Stimulated activated CD4-positive, alpha-beta T cell treated with anti-CD3 and anti-CD28 coated beads, Interleukin-1b, Interleukin-23, amount 100 ng/mL, for 48 hours (primary cell): ENCODE results near the gene RAG1.

Source experiments
- DNase-seq: peaks from one replicate; pipeline ENCODE4 v3.0.0-alpha.2; 2020

Gene RAG1

GRCh38 chr11:36591433-36591832 lies 23.6 kb downstream of the RAG1 start:
- no peak for DNase-seq

- DNase-seq = peak; percentile 30
Observed at GRCh38 chr11:36594316-36594989, 26.6 kb downstream of the RAG1 start, which contains the start of gene IFTAP. Gene IFTAP (plus strand): TSS chr11:36594502. CDS start chr11:36610104, 15,602 bp downstream.

- no peak for DNase-seq
Observed at GRCh38 chr11:36596880-36597279, 29.1 kb downstream of the RAG1 start.

- no peak for DNase-seq
Observed at GRCh38 chr11:36598051-36598450, 30.2 kb downstream of the RAG1 start, which contains the start of gene RAG2. Gene RAG2 (minus strand): TSS chr11:36598236. CDS start chr11:36594168, 4,068 bp downstream.

- no peak for DNase-seq
Observed at GRCh38 chr11:36600180-36600579, 32.4 kb downstream of the RAG1 start.

GRCh38 chr11:36601155-36601554 lies 33.3 kb downstream of the RAG1 start:
- DNase-seq = no peak

- no peak for DNase-seq
Observed at GRCh38 chr11:36602135-36602534, 34.3 kb downstream of the RAG1 start.

- DNase-seq = no peak
Observed at GRCh38 chr11:36605221-36606216, 37.7 kb downstream of the RAG1 start.

- no peak for DNase-seq
Observed at GRCh38 chr11:36608491-36609199, 40.8 kb downstream of the RAG1 start.

- DNase-seq = no peak
Observed at GRCh38 chr11:36609383-36609782, 41.6 kb downstream of the RAG1 start.

GRCh38 chr11:36615826-36616225 lies 48.0 kb downstream of the RAG1 start:
- no peak for DNase-seq

- DNase-seq = no peak
Observed at GRCh38 chr11:36617543-36618362, 49.9 kb downstream of the RAG1 start.

GRCh38 chr11:36618363-36619047 lies 50.7 kb downstream of the RAG1 start:
- DNase-seq = no peak

GRCh38 chr11:36619502-36619901 lies 51.7 kb downstream of the RAG1 start:
- DNase-seq = no peak

- DNase-seq = no peak
Observed at GRCh38 chr11:36620246-36620645, 52.4 kb downstream of the RAG1 start.

- no peak for DNase-seq
Observed at GRCh38 chr11:36622431-36623136, 54.8 kb downstream of the RAG1 start.

GRCh38 chr11:36623494-36623893 lies 55.7 kb downstream of the RAG1 start:
- no peak for DNase-seq

- DNase-seq = no peak
Observed at GRCh38 chr11:36627006-36627405, 59.2 kb downstream of the RAG1 start.

GRCh38 chr11:36627471-36627870 lies 59.7 kb downstream of the RAG1 start:
- DNase-seq = no peak

- no peak for DNase-seq
Observed at GRCh38 chr11:36628141-36628540, 60.3 kb downstream of the RAG1 start.

- no peak for DNase-seq
Observed at GRCh38 chr11:36628765-36629244, 61.0 kb downstream of the RAG1 start.
